Glomerular visceral epithelial cell (primary cell): ENCODE measurements around the gene AGTPBP1.

Source experiments
- DNase-seq: peaks from one replicate; pipeline ENCODE4 v3.0.0-alpha.2; 2016; ENCODE audit errors: extremely low spot score

Gene AGTPBP1

GRCh38 chr9:85502815-85503655 is 238.7 kb downstream of the AGTPBP1 start:
- no peak for DNase-seq

GRCh38 chr9:85501882-85502281 is 239.9 kb downstream of the AGTPBP1 start:
- DNase-seq: no peak

GRCh38 chr9:85501456-85501855 is 240.3 kb downstream of the AGTPBP1 start:
- no peak for DNase-seq
